GM21423 (cell line): ENCODE measurements around the gene TTC24.

Experiments used
- ATAC-seq: cut with Tn5 transposase; IDR thresholded peaks from one replicate; pipeline ENCODE4 v1.9.1; 2021; ENCODE audit warnings: mild to moderate bottlenecking, moderate library complexity; ENCODE audit not compliant: unreplicated experiment

TTC24 gene

DNA sequence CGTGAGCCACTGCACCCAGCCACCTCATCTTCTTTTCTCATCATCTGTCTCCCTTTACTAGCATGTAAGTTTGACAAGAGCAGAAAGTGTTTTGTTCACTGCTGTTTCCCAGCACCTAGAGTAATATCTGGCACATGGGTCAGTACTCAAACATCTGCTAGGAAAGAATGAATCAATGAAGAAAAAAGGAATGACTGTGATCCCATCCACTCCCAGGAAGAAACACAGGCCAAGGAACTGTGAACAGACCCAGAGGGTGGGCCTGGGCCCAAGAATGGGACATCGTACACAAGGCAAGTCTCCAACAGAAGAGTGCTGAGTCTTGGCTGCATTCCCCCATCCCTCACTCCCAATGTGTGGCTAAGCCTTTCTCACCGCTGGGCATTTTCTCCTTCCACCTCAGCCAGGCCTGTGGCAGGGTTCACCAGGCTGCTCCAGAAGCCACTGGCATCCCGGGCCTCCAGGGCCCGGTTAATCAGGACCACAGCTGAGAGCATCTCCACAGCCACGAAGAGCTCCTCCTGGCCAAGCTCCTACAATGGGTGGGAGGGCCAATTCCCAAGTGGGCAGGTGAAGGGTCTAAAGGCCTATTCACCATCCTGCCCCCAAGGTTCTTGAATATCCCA lies 25.6 kb upstream of the TTC24 start:
- no peak for ATAC-seq

DNA sequence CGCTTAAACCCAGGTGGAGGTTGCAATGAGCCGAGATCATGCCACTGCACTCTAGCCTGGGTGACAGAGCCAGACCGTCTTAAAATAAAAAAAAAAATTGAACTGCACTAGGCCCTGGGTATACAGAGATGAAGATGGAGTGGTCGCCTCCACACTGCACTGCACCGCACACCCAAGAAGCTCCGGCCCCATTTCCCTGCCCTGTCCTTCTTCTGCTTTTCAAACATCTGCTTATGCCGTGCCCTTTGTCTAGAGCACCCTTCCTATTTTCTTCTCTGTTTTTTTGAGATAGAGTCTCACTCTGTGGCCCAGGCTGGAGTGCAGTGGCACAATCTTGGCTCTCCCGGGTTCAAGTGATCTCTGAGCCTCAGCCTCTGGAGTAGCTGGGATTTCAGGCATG lies 24.6 kb upstream of the TTC24 start:
- no peak for ATAC-seq

DNA sequence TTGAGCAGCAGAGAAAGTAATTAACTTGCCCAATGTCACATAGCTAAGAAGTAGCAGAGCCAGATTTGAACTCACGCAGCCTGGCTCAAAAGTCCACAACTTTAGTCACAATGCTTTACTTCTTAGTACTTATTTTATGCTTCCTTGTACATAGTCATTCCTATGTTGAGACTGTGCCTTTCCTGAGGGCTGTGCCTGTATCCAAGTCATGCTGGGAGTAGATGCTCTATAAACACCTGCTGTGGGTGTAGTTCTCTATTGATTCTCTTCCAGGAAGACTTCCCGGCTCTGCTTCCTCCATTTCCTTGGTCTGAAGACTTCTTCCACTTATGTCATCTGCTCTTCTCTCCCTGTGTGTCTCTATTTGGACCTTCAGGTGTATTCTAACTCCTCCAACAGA lies 23.8 kb upstream of the TTC24 start:
- no peak for ATAC-seq

DNA sequence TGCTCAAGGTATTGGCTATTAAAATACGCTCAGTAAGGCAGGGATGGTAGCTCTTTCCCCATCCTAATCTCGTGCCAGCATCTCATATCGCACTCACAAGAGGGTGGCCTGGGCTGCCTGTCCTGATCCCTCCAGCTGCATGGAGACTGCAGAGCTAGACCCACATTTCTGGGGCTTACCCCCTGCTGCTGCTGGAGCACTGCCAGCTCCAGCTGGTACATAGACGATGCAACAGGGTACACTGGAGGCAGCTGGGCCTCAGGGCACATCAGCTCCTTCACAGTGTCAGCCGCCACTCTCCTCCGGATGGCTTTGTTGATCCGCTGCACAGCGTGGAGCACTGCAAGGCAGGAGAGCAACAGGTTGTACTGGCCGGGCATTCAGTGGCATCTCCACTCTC lies 23.2 kb upstream of the TTC24 start:
- ATAC-seq = no peak

DNA sequence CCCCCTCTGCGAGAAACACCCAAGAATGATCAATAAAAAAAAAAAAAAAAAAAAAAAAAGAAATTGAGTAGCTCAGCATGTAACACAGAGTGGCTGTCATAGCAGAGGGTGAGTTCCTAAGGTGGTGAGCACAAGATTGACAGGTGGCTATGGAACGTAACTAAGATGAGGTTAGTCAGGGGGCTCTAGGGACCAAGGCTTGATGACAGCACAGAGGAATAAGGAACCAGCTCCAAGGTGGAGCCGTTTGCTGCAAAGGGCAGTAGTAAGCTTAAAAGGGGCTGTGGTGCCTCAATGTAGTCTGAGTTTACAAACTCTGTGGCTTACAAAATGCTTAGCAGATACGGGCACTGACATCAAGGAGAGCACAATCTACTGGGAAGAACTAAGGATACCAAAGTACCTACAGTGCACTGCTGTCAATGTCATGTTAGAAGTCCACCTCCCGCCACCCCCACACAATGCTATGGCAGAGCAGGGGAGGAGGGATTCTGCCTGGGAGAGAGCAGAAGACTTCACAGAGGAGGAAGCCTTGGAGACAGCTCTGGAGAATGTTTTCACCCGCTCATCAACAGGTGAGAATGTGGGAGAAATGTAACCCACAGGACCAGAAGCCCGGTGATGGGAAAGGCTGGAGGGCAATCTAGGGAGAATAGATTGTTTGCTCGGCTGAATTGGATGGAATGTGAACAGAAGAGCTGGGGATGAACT lies 20.3 kb upstream of the TTC24 start:
- no peak for ATAC-seq

DNA sequence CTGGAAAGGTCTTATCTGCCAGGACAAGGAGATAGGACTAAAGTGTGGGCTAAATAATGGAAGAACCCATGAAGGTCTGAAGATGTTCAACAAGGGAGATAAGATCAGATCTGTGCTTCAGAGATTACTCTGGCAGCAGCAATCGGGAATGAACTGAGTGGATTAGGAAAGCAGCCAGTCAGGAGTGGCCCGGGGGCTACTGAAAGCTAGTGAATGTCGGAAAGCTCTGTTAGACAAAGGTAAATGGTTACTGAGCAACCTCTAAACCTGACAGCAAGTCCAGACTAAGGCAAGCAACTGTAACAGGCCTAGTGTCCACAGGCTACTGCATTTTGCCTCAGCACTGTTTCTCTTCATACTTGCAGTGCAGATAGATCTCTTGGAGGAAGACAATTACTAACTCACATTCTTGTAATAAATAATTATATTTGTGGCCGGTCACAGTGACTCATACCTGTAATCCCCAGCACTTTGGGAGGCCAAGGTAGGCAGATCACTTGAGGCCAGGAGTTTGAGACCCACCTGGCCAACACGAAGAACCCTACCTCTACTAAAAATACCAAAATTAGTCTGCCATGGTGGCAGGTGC lies 19.6 kb upstream of the TTC24 start:
- ATAC-seq = no peak

DNA sequence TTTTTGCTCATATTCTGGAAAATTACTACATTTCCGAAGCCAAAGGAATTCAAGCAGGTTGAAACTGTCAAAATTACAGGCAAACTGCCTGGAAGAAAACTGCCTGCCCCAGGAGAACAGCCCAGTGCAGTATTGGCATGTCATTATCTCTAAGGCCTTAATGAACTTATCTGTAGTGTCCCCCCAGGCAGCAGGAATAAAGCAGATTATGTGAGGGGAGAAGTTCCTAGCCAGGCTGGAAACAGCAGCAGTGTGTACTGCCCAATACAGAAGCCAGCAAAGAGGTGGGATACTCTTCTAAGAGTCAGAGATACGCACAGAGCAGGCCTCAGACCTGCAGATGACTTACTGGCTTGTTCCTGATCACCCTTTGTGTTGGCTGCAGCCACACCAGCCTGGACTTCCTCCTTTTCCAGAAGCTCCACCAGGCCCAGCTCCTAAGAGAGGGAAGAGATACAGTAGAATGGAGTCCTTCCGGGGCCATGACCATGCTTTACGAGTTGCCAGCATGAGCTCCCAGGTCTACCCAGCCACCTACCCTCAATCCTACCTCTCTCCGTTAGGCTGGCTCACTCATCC lies 18.8 kb upstream of the TTC24 start:
- ATAC-seq = no peak

DNA sequence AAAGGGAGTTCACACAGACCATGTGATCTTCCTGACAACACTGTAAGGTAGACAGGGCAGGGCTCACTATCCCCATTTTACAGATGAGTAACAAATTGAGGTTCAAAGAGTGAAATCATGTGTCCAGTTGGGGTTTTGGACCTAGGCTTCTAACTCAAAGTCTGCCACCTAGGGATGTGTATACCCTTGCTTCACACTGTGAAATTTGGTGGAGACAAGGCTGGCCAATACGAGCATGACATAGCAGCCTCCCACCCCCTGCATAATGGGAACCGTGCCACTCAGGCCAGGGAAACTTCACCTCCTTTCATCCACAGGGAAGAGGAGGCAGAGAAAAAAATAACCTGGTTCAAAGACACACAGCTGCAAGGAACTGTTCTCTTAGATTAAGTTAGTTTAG lies 14.0 kb upstream of the TTC24 start:
- no peak for ATAC-seq

DNA sequence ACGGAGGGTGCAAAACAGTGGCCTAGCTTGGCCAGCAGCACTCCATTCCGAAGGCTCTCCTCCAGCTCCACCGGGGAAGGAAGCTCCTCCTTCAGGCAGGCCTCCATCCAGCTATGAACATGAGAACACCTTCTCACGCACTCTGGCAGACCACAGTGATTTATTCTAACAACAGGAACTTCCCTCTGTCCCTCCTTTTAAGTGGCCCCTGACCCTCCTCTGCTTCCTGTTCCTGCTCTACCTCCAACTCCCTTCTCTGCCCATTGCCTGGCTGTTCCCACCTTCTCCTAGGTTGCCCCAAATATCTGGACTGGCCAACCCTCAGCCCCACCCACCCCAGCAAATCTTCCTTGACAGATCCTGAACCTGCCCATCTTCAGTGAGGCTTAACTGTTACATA lies 13.1 kb upstream of the TTC24 start:
- no peak for ATAC-seq

DNA sequence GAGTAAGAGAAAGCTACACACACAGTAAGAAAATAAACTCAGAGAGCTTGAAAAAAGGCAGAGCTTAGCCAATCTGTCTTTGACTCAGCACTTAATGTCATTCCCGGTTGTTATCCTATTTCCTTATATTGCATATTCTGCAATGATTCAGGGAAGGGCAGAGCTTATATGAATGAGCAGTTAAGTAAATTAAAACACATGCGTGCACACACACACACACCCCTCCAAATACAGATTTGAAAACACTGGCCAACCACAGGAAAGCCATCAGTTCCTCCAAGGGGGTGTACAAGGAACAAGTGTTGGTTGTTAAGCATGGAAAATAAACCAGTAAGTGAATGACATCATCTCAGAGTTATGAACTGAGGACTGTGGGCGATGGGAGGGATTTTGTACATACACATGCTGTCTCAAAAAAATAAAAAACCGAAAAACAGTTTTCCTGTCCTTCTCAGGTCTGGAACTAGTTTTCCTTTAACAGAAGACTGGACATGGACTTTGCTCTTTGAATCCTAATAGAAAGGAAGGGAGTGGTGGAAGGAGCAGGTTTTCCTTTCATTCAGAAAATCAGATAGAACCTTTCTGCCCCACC lies 8.2 kb upstream of the TTC24 start:
- ATAC-seq = no peak

DNA sequence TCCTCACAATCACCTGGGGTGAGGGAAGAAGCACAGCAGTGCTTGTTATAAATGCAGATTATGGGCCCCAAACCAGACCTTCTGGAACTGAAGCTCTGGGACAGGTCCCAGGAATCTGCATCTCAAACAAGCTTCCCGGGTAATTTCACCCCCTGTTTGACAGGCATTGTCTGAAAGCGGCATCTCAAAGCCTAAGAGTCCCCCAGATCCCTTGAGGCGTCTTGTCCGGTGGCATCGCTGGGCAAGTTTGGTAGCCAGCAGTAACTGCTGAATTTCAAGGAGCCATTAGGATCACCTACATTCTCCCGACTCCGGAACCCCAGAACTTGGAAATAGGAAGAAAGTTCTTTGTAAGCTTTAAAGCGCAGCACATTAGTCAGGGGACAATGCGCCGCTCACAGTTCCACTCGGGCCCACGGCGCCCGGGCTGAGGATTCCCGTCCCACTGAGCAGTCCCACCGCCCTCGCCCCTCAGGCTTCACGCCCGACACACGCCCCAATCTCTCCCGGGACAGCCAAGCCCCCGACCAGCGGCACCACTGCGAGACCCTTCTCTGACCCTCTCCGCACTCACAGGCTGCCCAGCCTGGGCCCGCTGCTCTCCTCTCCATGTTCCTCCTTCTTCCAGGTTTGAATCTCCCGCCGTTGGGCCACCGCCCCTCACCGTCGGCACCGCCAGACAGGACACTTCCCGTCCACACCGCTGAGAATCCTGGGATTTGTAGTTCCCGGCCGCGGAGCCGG lies 7.4 kb upstream of the TTC24 start, which contains the start of gene IQGAP3:
IQGAP3 (minus strand) TSS at position 647 of the 744 bp plus-strand sequence; CDS start at position 611, 36 bp downstream.
- ATAC-seq = peak; percentile 75

DNA sequence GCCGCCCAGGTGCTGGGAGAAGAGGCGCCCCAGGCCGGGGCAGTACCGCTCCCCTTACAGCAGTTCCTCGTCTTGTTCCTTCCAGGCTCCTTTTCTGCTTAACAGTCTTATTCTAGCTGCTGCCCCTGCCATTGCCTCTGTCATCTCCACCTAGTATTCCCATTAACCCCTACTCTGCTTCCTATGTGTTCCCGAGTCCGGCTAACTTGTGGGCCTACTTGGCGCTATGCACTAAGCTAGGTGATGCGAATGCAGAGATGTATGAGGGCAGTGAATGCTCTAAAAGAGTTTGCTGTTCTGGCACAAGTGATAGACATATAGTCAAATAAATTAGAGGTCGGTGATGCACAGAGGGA lies 6.9 kb upstream of the TTC24 start:
- ATAC-seq = no peak

DNA sequence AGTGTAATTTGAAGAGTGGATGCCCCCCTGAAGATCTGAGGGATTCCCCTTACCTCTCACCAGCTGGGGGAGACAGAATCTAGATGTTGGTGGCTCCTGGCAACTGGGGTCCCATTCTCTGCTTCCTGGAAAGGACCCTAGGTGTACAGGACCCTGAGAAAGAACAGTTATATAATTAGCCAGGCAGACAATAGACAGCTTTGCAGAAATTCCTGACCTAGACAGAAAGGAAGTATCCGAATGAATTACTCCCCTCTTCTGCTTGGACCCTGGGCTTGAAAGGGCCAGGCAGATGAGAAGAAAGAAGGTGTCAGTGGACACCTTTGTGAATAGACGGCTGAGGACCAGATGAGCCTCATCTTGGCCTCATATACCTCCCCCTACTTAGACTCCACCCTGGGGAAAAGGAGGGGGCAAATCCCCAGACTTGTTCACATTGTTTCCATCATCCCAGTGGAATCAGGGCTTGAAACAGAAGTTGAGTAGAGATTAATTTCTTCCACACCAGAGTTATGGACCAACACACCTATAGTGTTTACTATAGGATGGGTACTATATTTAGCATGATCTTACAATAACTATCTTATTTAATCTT lies 5.4 kb upstream of the TTC24 start:
- no peak for ATAC-seq

DNA sequence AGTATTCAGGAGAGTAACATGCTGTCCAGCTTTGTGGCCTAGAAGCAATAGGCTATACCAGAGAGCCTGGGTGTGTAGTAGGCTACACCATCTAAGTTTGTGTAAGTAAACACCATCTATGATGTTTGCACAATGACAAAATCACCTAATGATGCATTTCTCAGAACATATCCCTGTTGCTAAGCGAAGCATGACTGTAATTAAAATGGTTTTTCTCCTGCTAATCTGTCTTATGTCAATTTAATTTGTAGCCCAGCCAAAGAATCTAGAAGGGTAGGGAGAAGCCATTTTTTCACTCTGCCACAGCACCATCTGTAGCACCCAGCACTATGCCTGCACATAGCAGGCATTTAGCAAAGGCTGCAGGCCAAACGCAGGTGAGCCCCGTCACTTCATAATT lies 2.0 kb upstream of the TTC24 start:
- ATAC-seq = no peak

DNA sequence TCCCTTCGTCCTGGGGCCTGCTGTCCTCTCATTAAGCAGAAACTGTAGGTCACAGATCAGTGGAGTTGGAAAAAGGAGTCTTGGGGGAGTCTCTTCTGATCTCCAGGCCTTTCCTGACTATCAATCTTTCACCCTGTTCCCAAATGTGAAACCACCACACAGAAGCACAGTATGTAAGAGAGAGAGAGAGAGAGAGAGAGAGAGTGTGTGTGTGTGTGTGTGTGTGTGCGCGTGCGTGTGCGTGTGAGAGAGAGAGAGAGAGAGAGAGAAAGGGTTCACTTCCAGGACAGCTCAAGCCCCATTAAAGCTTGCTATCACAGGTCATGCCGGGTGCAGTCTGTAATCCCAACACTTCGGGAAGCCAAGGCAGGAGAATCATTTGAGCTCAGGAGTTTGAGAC lies 1.5 kb upstream of the TTC24 start:
- no peak for ATAC-seq

DNA sequence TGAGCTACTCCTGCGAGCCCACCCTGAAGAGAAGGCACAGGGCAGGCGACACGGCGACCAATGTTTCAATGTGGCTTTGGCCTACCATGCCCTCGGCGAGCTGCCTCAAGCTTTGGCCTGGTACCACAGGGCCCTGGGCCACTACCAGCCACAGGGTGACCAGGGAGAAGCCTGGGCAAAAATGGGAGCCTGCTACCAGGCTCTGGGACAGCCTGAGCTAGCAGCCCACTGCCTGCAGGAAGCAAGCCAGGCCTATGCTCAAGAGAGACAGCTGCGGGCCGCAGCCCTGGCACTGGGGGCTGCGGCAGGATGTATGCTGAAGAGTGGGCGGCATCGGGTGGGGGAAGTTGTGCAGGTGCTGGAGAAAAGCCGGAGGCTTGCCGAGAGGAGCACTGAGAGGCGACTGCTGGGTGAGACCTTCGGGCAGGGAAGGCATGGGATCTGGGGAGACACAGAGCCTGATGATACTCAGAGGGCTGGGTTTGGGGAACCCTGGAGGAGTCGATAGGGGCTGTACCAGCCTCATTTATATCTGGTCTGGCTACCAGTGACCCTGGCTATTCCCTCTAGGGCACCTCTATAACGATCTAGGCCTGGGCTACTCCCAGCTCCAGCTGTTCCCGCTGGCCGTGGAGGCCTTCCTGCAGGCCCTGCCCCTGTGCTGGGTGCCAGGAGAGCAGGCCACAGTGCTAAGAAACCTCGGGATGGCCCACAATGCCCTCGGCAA lies 2.3 kb downstream of the TTC24 start:
- no peak for ATAC-seq

DNA sequence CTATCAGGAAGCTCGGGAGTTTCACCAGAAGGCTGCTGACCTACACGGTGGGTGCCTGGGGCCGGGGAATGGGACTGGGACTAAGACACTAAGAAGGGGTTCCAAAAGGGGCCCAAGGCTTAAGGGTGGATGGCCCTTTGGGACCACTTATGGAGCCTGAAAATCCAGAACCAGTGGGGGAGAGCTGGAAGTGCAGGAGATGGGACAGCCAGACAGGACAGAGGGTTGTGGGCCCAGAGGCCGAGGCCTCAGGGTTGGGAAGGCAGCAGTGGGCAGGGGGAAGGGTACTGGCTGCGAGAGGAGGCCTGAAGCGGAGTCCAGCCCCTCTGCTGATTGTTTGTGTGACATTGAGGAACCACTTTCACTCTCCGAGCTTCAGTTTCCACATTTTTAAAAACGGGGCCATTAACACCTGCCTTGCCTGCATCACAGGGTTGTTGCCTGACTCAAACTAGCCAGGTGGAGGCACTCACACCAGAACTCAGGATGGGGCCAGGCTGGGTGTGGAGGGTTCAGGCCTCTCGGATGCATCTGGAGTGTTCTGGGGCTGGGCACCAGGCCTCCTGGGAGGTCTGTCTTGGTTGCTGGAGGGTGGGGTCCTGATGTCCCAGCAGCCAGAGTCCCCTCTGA lies 3.0 kb downstream of the TTC24 start:
- no peak for ATAC-seq

DNA sequence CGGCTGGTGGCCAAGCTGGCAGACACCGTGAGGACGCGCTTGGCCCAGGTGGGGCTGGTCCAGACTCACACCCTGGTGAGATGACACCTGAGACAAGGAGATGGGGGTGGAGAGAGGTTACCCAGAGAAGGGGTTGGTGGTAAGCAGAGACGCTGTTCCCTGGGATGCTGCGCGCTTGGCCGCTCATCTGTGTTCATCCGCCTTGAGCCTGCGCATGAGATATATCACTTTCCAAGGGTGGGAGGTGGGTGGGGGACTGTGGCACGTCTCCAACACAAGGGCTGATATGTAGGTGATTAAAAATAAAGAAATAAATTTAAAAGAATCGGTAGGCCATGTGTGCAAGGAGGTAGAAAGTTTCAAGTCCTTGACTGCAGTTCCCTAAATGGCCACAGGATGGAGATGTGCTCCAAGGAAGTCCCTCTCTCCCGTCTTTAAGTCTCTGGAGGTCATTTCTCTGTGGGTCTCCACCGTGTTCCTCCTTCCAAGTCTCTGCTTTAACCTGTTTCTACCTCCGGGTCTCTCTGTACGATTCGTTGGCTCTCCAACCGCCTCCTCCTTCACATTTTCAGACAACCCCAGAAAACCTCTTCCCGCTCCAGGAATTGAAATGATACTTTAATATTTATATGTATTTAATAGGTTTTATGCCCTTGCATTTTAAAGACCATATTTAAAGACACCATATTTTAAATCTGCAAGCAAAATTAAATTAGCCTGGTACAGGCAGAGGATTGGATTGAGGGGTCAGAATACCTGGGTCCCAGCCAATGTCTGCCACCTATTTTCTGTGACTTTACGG lies 4.5 kb downstream of the TTC24 start:
- no peak for ATAC-seq

DNA sequence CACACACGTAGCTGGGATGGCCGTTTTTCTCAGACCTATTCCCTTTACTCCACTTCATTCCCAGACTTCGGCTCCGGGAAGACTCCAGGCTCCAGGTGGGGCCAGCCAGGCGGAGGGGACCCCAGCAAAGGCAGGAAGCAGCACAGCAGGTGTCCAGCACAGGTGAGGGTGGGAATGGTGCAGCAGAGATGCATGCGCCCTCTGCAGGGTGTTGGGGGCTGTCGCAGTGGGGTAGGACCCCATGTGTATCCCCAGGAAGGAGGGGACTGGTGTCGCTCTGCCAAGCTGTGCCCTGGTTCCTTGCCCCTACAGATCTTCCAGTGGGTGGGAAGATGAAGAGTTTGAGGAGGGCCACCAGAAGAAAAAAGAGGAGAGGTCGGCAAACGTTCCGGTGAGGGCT lies 5.3 kb downstream of the TTC24 start:
- ATAC-seq = no peak
